GM19438 (cell line): ENCODE data around the gene PHF2.

Experiments used
- ATAC-seq: cut with Tn5 transposase; IDR thresholded peaks from one replicate; pipeline ENCODE4 v1.9.1; 2021; ENCODE audit warnings: low read depth; ENCODE audit not compliant: unreplicated experiment

Gene PHF2

GRCh38 chr9:93585695-93586094, 9.3 kb downstream of the PHF2 start:
- ATAC-seq: no peak

DNA sequence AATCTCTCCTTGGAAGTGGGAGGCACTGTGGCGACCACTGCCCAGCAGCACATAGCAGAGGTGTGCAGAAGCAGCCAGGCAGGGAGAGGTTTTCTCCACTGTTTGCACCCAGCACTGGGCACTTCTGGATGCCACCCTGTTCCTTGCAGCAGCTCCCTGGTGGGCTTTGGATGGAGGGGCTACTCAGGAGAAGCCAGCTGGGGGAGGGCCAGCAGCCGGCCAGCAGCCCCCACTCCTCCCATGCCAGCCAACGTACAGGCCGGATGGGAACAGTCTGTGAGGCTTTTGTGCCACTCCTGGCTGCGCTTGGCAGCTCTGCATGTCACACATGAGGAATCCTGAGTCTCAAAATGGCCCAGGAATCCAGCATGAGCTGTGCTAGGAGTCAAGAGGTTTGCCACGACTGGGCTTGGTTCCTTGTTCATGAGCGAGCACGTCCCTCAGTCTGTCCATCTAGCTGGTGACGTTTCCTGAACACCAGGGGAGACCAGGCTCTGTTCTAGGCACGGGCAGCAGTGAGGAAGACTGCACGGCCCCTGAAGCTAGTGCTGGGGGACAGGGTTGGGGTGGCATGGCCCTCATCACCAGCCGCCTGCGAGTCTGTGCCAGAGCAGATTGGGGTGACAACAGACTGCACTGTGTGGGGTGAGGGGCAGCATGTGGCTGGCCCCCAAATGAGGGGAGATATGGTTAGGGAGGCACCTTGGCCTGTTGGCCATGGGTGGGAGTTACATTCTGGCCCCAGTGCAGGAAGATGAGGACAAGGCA, 10.1 kb downstream of the PHF2 start:
- ATAC-seq: no peak

- ATAC-seq: no peak
These were observed 10.9 kb downstream of the PHF2 start for GRCh38 chr9:93587284-93587650.

DNA sequence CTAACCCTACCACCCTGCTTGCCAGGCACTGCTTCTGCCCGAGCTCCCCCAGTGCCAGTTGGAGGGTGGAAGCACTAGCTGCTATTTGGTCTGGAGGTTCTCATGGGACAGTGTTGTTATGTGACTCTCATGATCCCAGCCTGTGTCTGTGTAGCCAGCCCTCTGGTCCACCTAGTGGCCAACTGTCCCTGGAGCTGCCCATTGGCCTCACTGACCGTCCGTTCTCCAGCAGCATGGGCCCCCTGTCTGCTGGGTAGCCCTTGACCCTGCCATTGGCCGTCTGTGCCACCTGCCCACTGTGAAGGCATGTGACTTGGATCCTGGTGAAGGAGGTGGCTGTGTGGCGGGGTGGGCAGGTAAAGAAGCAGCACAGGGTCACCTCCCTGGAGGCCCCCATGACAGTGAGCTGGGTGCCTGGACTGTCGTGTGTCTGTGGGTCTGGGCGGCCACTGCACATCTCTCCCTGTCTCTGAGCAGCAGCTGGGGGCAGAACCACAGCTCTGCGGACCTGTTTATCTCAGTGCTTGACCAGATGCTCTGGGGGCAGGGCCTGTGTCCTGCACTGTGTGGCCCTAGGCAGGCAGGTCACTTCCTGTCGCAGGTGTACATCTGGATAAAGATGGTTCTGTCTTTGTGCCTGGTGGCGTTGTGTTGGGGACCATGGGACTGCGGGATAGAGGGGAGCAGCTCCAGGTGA, 11.4 kb downstream of the PHF2 start:
- ATAC-seq: no peak

GRCh38 chr9:93588641-93589609, 12.5 kb downstream of the PHF2 start:
- ATAC-seq: no peak

GRCh38 chr9:93589688-93590087, 13.3 kb downstream of the PHF2 start:
- ATAC-seq: no peak

GRCh38 chr9:93590609-93591234, 14.3 kb downstream of the PHF2 start:
- ATAC-seq: no peak

- ATAC-seq: no peak
These were observed 15.1 kb downstream of the PHF2 start for GRCh38 chr9:93591301-93592007.

- ATAC-seq: no peak
These were observed 15.7 kb downstream of the PHF2 start for GRCh38 chr9:93592008-93592642.

DNA sequence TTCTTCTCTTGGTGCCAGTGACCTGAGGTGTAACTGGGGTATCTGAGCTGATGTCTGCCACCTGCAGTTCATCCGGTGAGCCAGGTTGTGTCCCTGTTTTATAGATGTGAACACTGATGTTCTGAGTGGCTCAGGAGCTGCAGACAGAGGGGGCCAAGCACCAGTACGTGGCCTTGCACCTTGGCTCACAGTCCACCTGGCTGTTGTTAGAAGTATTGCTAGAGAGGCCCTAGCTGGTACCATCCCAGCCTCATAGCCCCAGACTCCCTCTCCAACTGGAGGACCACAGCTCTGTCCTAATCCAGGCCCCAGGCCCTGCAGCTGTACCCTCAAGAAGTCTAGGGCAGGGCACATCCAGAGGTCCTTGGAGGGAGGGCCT, 16.2 kb downstream of the PHF2 start:
- no peak for ATAC-seq

GRCh38 chr9:93593144-93593658, 16.8 kb downstream of the PHF2 start:
- ATAC-seq: no peak

DNA sequence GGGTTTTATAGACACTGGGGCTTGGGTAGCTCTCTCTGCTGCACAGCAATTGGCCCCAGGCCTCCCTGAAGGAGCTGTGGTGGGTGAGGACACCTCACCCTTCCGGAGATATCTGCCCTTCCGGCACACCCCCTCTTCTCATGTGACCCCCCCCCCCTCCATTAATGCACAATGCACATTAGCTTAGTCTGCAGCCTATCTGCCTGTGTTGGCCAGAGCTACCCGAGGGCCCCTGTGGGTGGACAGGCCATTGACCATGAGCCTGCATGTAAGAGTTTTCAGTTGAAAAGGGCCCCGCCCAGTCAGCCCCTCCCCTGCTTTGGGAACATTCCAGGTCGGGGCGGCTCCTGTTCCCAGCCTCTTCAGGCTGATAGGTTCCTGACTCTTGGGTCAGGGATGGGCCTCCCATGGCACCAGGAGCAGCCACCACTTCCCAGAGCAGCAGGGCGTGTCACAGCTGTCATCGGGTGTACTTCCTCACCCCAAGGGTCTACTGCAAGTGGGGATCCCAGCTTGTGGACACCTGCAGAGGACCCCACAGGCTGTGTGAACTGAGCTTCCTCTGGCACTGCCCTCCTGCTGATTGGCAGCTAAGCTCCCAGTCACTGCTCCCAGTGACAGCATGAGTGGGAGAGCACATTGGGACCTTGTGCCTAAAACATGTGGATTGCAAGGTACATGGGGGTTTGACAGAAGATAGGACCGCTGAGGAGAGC, 17.8 kb downstream of the PHF2 start:
- no peak for ATAC-seq

DNA sequence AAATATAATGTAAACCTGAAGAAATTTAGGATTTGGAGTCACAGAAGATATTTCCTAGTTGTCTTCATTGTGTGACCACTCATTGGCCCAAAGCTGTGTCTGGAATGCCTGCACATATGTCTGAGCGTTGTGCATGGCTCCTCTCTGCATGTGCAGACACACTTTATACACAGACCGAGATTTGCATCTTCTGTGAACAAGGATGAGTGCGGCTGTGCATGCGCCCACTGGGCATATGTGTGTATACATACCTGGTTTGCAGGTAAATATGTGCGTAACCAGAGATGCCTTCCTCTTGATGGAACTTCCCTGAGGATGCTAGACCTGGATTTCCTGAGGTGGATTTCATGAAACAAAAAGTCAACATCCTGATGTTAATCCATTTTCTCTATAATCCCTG, 19.1 kb downstream of the PHF2 start:
- no peak for ATAC-seq

DNA sequence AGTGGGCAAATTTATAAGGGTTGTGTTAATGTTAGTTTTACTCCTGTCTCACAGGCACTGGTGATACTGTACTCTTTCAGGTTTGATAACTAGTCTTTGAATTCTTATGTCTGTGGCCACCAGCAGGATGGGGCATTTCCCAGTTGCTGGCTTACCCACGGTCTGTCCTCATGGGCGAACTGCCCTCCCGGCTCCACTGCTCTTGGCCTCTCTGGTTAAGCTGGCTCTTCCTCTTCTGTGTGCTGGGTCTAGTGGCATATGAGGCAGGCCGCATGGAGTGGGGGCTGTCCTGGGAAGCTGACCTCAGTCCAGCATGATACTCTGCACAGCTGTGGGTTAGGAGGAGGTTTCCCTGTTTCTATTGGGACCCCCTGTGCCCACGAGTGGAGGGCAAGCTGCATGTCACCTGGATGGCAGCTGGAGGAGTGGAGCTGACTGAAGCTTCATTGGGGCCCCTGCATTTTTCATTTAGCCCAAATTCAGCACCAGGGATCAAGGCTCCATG, 19.5 kb downstream of the PHF2 start:
- ATAC-seq: no peak

GRCh38 chr9:93596399-93596798, 20.0 kb downstream of the PHF2 start:
- no peak for ATAC-seq

DNA sequence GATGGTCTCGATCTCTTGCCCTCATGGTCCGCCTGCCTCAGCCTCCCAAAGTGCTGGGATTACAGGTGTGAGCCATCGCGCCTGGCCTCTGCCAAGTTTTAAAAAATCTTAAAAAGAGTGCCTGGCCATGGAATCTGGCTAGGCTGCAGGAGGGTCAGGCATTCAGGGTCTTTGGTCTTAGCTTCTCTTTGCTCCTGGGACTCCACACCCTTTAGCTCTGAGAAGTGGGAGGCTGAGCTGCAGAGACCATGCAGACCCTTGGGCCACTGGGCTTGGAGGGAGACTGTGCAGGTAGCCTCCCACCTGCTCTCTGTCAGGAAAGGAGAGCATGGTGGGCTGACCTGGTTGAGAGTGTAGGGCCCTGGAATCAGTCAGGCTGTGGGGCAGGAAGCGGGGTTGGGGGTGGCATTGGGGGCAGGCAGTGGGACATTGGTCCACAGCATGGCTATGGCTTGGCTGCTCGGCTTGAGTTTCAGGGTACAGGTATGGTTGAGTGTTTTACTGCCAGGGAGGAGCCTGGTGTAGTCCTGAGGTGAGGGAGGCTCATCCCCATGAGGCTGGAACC, 20.8 kb downstream of the PHF2 start:
- ATAC-seq: no peak

GRCh38 chr9:93597871-93598646, 21.7 kb downstream of the PHF2 start:
- no peak for ATAC-seq
